GM12878 (cell line): ENCODE data around the gene STRIP2. TPM values are rescaled to one million over a fixed set of nuclear protein-coding genes. Genes with fewer than 3 reads are reported as not detected.

Experiments used
- ATAC-seq: fragments of 200-7000 bp; cut with Tn5 transposase; 3 replicates; pipeline ENCODE4 v1.9.1; 2020; ENCODE audit warnings: mild to moderate bottlenecking, moderate library complexity
- BruUV-seq: library from RNA; stranded (reverse); fragments of 400-500 nt; replicated peaks from 2 replicates; lab custom pipeline; 2021; lab: Mats Ljungman, UMichigan
- CTCF ChIA-PET: fragments of 300-600 bp; sonication (Branson Sonifier 250); formaldehyde crosslinking; extraction: SDS; loops from one replicate; lab custom pipeline; 2021; ENCODE audit warnings: inconsistent platforms; lab: Yijun Ruan, JAX
- POLR2A ChIA-PET: fragments of 350-600 bp; formaldehyde crosslinking; extraction: SDS; loops from one replicate; lab custom pipeline; 2021; ENCODE audit warnings: inconsistent platforms; lab: Charles Lee
- RAD21 ChIA-PET: fragments of 300-600 bp; sonication (Branson Sonifier 250); formaldehyde crosslinking; loops from one replicate; lab custom pipeline; 2023; ENCODE audit warnings: antibody characterized with exemption; ENCODE audit not compliant: unreplicated experiment; lab: Charles Lee
- SMC1A ChIA-PET: fragments of 300-600 bp; sonication (Branson Sonifier 250); formaldehyde crosslinking; loops from one replicate; lab custom pipeline; 2023; ENCODE audit not compliant: unreplicated experiment, uncharacterized antibody; lab: Charles Lee
- DNase-seq: peaks from one replicate; pipeline ENCODE4 v3.0.0-alpha.2; 2011; ENCODE audit warnings: low read depth, low spot score
- FAIRE-seq: peaks from 3 replicates; lab custom pipeline; 2011; peaks lifted over from hg19 to GRCh38; lab: Jason Lieb, UNC
- H2AFZ ChIP-seq: 2 replicates; pipeline ENCODE4 v1.6.0; 2011; ENCODE audit warnings: low read depth, low read length, control low read depth; ENCODE audit not compliant: control insufficient read depth
- H3K27ac ChIP-seq: 2 replicates; pipeline ENCODE4 v1.5.1; 2011; ENCODE audit warnings: control low read depth; ENCODE audit not compliant: control insufficient read depth, insufficient read depth
- H3K27me3 ChIP-seq, 2 experiments: replicated peaks in 1 of 2; 2 replicates each; pipeline versions ENCODE4 v1.6.0 to v1.6.1; 2011; ENCODE audit warnings: low read length in 1 of 2; ENCODE audit not compliant: control insufficient read depth in 2 of 2, insufficient read depth in 2 of 2
- H3K36me3 ChIP-seq, 2 experiments: 2 replicates each; pipeline ENCODE4 v1.5.1; 2011; ENCODE audit warnings: low read length in 1 of 2; ENCODE audit not compliant: control insufficient read depth in 2 of 2, insufficient read depth in 2 of 2
- H3K4me1 ChIP-seq: 2 replicates; pipeline ENCODE4 v1.6.1; 2011; ENCODE audit warnings: mild to moderate bottlenecking, low read length, moderate library complexity, mixed read lengths; ENCODE audit not compliant: control insufficient read depth, insufficient read depth
- H3K4me2 ChIP-seq: 2 replicates; pipeline ENCODE4 v1.6.0; 2011; ENCODE audit warnings: control low read depth; ENCODE audit not compliant: control insufficient read depth, insufficient read depth
- H3K4me3 ChIP-seq: fragments of 200-600 bp; sonication (generic); 2 replicates; pipeline ENCODE4 v1.5.1; 2016
- H3K79me2 ChIP-seq: 2 replicates; pipeline ENCODE4 v1.6.0; 2011; ENCODE audit warnings: low read length; ENCODE audit not compliant: control insufficient read depth, insufficient read depth
- H3K9ac ChIP-seq: 2 replicates; pipeline ENCODE4 v1.8.0; 2011; ENCODE audit warnings: low read length, control low read depth, mixed read lengths; ENCODE audit not compliant: control insufficient read depth, insufficient read depth
- H3K9me3 ChIP-seq: replicated peaks from 3 replicates; pipeline ENCODE4 v1.5.1; 2011; ENCODE audit warnings: mild to moderate bottlenecking, low read length; ENCODE audit not compliant: control insufficient read depth, insufficient read depth
- H4K20me1 ChIP-seq: 2 replicates; pipeline ENCODE4 v1.6.0; 2011; ENCODE audit not compliant: control insufficient read depth, insufficient read depth
- HDAC2 ChIP-seq: fragments of 200-600 bp; sonication (generic); IDR thresholded peaks from 2 replicates; pipeline ENCODE4 v1.6.1; 2017
- KAT2A ChIP-seq: conservative IDR thresholded peaks from 2 replicates; pipeline ENCODE4 v1.6.1; 2011; ENCODE audit warnings: low read depth, low read length; ENCODE audit not compliant: control insufficient read depth
- MTA3 ChIP-seq: IDR thresholded peaks from 2 replicates; pipeline ENCODE4 v1.6.1; 2012; ENCODE audit warnings: low read length, inconsistent platforms, borderline replicate concordance
- NBN ChIP-seq: fragments of 450-650 bp; IDR thresholded peaks from 2 replicates; pipeline ENCODE4 v1.6.1; 2016
- SREBF1 ChIP-seq: IDR thresholded peaks from 2 replicates; pipeline ENCODE4 v1.6.1; 2012; ENCODE audit warnings: mild to moderate bottlenecking, low read length
- WGBS: methylation state at CpG from one replicate; pipeline ENCODE4 v1.1.6; 2016; ENCODE audit warnings: low lambda C conversion rate; ENCODE audit not compliant: insufficient replicate concordance, insufficient coverage; ENCODE audit errors: missing lambda C conversion rate; 5-methylcytosine and 5-hydroxymethylcytosine counted together
- in situ Hi-C: fragments of 300-500 bp; cut with MboI; formaldehyde crosslinking; loops from 9 replicates; pipeline ENCODE4 v1.14.3; 2018; ENCODE audit warnings: mixed read lengths
- intact Hi-C: fragments of 100-400 bp; cut with micrococcal nuclease; formaldehyde crosslinking; loops from one replicate; pipeline ENCODE4 v1.14.2; 2022; ENCODE audit not compliant: unreplicated experiment
- polyA plus RNA-seq, 11 experiments: library from polyadenylated mRNA; depleted of rRNA in 4 of 11; unstranded in 6 of 11; stranded (reverse) in 5 of 11; fragments of >200 nt; fragmentation: Nextera tagmentation in 4 of 11; fragmentation: Illumina TruSeq in 1 of 11; extraction: Ambion mirVana in 4 of 11; extraction: Trizol in 1 of 11; gene quantifications; 1 replicate in 1 of 11; 2 replicates in 10 of 11; pipeline versions ENCODE4 v1.2.1 to v1.2.3, GENCODE V29; 2011 to 2016; ENCODE audit warnings: inconsistent platforms in 2 of 11, missing spikeins in 2 of 11, low read depth in 1 of 11
- total RNA-seq, 4 experiments: library from RNA; depleted of rRNA in 3 of 4; stranded (reverse); fragments of >200 nt in 3 of 4; fragmentation: Illumina TruSeq in 1 of 4; extraction: Trizol in 1 of 4; gene quantifications; 2 replicates each; pipeline versions ENCODE4 v1.2.1 to v1.2.3, GENCODE V29; 2013 to 2021
- TF ChIP-seq, protein P1 (sequence below), 3 experiments: IDR thresholded peaks in 2 of 3; conservative IDR thresholded peaks in 1 of 3; 2 replicates each; pipeline ENCODE4 v1.5.1; 2011; ENCODE audit warnings: low read depth in 3 of 3, low read length in 3 of 3, mild to moderate bottlenecking in 3 of 3, control low read depth in 2 of 3, moderate library complexity in 2 of 3, inconsistent platforms in 1 of 3, mixed read lengths in 1 of 3; ENCODE audit not compliant: control insufficient read depth in 2 of 3, insufficient read depth in 1 of 3; ENCODE audit errors: extremely low read depth in 1 of 3
- TF ChIP-seq, protein P2 (sequence below): fragments of 450-650 bp; IDR thresholded peaks from 2 replicates; pipeline ENCODE4 v1.6.1; 2018; ENCODE audit warnings: borderline replicate concordance, mild to moderate bottlenecking; ENCODE audit not compliant: partially characterized antibody
- TF ChIP-seq, protein P3 (sequence below): IDR thresholded peaks from 2 replicates; pipeline ENCODE4 v1.6.1; 2011; ENCODE audit warnings: low read depth, mild to moderate bottlenecking, low read length, moderate library complexity, borderline replicate concordance; ENCODE audit errors: extremely low read depth
- TF ChIP-seq, protein P4 (sequence below): fragments of 450-650 bp; IDR thresholded peaks from 2 replicates; pipeline ENCODE4 v1.6.1; 2017; ENCODE audit warnings: mild to moderate bottlenecking, low read depth, inconsistent platforms; ENCODE audit not compliant: poor library complexity, severe bottlenecking

Gene STRIP2
- total and polyA plus RNA-seq, 10 of the 15 experiments (the other 5 are each of a cell fraction or from before 2014, with no cell fraction given) = 0.48 to 5.8 (median 1.8) TPM

DNA sequence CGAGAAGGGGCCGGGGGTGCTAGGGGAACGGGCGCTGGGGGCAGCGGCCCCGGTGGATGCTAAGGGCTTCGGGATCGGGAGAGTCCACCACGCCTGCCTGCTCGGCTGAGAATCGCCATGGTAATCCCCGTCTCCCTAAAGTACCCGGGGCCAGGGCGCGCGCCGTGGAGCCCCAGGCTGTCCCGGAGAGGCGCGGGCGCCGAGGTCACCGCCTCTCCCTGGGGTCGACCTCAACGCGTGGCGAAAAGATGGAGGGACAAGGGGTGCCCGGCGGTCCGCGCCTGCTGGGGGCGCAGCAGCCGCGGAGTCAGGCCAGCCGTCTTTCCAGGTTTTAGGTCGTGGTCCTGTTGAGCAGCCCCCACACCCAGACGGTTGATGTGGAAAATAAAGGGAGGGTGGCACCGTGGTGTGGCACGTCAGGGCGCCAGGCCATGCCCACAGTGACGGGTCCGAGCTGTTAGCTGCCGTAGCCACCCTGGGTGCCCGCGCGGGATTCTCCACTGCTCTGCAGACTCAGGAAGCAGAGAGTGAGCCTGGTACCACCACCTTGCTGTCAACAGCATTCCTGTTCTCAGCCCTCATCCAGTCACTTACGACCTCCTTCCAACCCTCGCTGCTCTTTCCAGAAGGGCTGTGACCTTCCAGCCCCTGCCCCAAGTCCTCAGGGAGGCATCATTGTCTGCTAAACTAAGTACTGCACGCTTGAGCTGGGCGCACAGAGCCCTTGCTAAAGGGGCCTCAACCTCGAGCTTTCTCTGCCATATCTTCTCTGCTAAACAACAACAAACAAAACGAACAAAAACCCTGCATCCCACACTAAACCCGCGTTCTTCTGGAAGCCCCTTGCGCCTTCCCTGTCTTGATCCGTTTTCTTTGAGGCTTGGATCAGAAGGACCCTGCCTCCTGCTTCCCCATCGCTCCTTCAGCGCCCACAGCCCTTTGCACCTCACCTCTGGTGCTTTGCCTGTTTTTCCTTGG is 68.8 kb downstream of the STRIP2 start (continued):
- TF ChIP-seq, protein P1, sequence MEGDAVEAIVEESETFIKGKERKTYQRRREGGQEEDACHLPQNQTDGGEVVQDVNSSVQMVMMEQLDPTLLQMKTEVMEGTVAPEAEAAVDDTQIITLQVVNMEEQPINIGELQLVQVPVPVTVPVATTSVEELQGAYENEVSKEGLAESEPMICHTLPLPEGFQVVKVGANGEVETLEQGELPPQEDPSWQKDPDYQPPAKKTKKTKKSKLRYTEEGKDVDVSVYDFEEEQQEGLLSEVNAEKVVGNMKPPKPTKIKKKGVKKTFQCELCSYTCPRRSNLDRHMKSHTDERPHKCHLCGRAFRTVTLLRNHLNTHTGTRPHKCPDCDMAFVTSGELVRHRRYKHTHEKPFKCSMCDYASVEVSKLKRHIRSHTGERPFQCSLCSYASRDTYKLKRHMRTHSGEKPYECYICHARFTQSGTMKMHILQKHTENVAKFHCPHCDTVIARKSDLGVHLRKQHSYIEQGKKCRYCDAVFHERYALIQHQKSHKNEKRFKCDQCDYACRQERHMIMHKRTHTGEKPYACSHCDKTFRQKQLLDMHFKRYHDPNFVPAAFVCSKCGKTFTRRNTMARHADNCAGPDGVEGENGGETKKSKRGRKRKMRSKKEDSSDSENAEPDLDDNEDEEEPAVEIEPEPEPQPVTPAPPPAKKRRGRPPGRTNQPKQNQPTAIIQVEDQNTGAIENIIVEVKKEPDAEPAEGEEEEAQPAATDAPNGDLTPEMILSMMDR (IDR thresholded peaks at IDR 0.05 in 2 of 3, conservative IDR thresholded peaks at IDR 0.05 in 1 of 3; ENCODE audit: control insufficient read depth in 2 of 3, extremely low read depth in 1 of 3, insufficient read depth in 1 of 3, low read depth in 3 of 3, low read length in 3 of 3) = 0 out of 6 replicates have a peak, but pooled peaks of 1 of the 3 experiments have one; percentile 3
- TF ChIP-seq, all 136 proteins: peak for 5

DNA sequence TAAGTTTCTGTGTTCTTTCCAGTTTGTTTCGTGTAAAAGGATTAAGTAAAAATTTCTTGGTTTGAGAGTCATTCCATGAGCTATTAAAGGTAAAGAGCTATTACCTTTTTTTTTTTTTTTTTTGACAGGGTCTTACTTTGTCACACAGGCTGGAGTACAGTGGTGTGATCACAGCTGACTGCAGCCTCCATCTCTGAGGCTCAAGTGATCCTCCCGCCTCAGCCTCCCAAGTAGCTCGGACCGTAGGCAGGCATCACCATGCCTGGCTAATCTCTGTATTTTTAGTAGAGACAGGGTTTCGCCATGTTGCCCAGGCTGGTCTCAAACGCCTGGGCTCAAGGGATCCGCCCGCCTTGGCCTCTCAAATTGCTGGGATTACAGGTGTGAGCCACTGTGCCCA is 69.5 kb downstream of the STRIP2 start:
- ChIA-PET RAD21 (no interaction called here), POLR2A (interaction anchor here (0.6 kb wide), 1 partner anchor 17 kb away, joined by 3 read pairs; no protein-coding TSS in a partner anchor), SMC1A (interaction anchor here (0.9 kb wide), 2 partner anchors 118 to 161 kb away, joined by 3 read pairs; no protein-coding TSS in a partner anchor), CTCF (interaction anchor here (0.7 to 1.1 kb wide), 3 partner anchors 131 to 159 kb away, joined by 3 read pairs; no protein-coding TSS in a partner anchor)
- Histone ChIP-seq H3K4me3 (no peak overlapping the region), H3K9ac (no peak overlapping the region), H3K27me3 (no peaks in the 10 kb centered on the region; a peak in 1 of 4 replicates), H3K79me2 (no peaks in the 10 kb centered on the region), H3K4me1 (peaks cover 17% of the 10 kb centered on the region; the same call in 1 of the 2 replicates), H4K20me1 (no peaks in the 10 kb centered on the region), H3K4me2 (no peak overlapping the region), H3K36me3 (no peaks in the 10 kb centered on the region), H3K9me3 (no peaks in the 10 kb centered on the region), H2AFZ (no peak overlapping the region), H3K27ac (no peak overlapping the region)
- BruUV-seq = no TSS peak
- ATAC-seq (no peak), DNase-seq (no peak), FAIRE-seq (no peak)
- 96% methylated on average over 7 of the region's 8 CpGs for WGBS
- in situ Hi-C loops = no loop called here
- intact Hi-C loops = loop anchor here (10.0 kb wide), 1 partner anchor 221 kb away; no protein-coding TSS in a partner anchor
- TF ChIP-seq, protein P2, sequence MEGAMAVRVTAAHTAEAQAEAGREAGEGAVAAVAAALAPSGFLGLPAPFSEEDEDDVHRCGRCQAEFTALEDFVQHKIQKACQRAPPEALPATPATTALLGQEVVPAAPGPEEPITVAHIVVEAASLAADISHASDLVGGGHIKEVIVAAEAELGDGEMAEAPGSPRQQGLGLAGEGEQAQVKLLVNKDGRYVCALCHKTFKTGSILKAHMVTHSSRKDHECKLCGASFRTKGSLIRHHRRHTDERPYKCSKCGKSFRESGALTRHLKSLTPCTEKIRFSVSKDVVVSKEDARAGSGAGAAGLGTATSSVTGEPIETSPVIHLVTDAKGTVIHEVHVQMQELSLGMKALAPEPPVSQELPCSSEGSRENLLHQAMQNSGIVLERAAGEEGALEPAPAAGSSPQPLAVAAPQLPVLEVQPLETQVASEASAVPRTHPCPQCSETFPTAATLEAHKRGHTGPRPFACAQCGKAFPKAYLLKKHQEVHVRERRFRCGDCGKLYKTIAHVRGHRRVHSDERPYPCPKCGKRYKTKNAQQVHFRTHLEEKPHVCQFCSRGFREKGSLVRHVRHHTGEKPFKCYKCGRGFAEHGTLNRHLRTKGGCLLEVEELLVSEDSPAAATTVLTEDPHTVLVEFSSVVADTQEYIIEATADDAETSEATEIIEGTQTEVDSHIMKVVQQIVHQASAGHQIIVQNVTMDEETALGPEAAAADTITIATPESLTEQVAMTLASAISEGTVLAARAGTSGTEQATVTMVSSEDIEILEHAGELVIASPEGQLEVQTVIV = no peak
- TF ChIP-seq, protein P3, sequence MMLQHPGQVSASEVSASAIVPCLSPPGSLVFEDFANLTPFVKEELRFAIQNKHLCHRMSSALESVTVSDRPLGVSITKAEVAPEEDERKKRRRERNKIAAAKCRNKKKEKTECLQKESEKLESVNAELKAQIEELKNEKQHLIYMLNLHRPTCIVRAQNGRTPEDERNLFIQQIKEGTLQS = no peak
- TF ChIP-seq SREBF1 (no peak), NBN (no peak), MTA3 (no peak), KAT2A (no peak), HDAC2 (no peak)
- TF ChIP-seq, protein P4, sequence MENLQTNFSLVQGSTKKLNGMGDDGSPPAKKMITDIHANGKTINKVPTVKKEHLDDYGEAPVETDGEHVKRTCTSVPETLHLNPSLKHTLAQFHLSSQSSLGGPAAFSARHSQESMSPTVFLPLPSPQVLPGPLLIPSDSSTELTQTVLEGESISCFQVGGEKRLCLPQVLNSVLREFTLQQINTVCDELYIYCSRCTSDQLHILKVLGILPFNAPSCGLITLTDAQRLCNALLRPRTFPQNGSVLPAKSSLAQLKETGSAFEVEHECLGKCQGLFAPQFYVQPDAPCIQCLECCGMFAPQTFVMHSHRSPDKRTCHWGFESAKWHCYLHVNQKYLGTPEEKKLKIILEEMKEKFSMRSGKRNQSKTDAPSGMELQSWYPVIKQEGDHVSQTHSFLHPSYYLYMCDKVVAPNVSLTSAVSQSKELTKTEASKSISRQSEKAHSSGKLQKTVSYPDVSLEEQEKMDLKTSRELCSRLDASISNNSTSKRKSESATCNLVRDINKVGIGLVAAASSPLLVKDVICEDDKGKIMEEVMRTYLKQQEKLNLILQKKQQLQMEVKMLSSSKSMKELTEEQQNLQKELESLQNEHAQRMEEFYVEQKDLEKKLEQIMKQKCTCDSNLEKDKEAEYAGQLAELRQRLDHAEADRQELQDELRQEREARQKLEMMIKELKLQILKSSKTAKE = no peak
